Upper lobe of left lung (tissue), 4 donors: ENCODE data around the gene FAM81A.

Experiments
- POLR2A ChIP-seq, 4 donors: fragments of 450-650 bp; IDR thresholded peaks; one replicate each; pipeline ENCODE4 v1.5.1; 2016 to 2017; ENCODE audit warnings: antibody characterized with exemption in 4 of 4, mild to moderate bottlenecking in 2 of 4
- POLR2AphosphoS5 ChIP-seq, 2 donors: sonication (generic); formaldehyde crosslinking; IDR thresholded peaks; one replicate each; pipeline ENCODE4 v1.5.1; 2017; ENCODE audit warnings: antibody characterized with exemption in 2 of 2

DNA sequence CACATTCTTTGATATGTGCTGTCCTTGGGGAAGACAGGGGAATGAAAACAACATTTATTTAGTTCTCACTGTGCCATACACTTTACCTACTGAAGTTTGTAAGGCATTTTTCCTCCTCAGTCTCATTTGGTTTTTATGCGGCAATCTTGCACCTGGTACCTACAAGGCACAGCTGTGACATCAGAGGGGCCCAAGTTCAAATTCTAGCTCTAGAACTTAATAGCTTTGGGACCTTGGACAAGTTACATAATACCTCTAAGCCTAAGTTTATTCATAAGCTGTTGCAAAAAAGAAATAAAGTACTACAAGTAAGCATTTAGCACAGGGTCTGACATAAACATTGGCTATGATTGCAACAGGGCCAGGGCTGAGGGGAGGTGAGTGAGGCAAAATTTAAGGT lies 5.6 kb upstream of the FAM81A start:
- no peak for TF ChIP-seq POLR2A (IDR thresholded peaks at IDR 0.05)
- no peak for TF ChIP-seq POLR2AphosphoS5 (IDR thresholded peaks at IDR 0.05)
